Measurements from ENCODE around the gene TGFBI. TPM values are rescaled to one million over a fixed set of nuclear protein-coding genes. Genes with fewer than 3 reads are reported as not detected.

TGFBI gene
- total RNA-seq, 4 donors from 2014 or later = 7.3 to 63.5 (median 33.3) TPM

DNA sequence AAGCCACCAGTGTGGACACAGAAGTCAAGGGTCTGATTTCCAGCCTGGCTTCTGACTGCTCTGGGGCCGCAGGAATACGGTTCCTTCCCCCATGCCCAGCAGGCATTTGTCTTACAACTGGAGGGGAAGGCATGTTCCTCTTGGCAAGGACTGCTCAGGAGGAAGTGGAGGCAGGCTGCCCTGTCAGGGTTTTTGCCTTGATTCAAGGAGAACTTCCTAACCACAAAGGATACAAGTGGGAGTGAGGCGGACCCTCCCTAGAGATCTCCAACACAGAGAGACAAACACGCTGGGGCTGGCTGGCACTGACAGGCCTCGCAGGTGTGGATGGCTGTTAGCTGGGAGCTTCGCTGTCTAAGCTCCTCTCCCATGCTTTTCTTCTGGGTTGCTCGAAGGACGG, 19.1 kb downstream of the TGFBI start:
- Histone ChIP-seq H3K36me3 (peaks cover 0 to 30% (median 0%) of the 10 kb centered on the region in 3 donors), H3K4me1 (peaks cover 0 to 2% (median 0%) of the 10 kb centered on the region in 3 donors), H3K9me3 (no peaks in the 10 kb centered on the region), H3K27ac (peak overlapping the region in 1 of 4 donors; percentile 16), H3K27me3 (peaks cover 0 to 14% (median 0%) of the 10 kb centered on the region in 4 donors), H3K4me3 (no peak overlapping the region)
- no peak for DNase-seq
- 61 to 72% methylated on average over 4 to 6 of the region's 8 CpGs for WGBS, 2 donors
- intact Hi-C loops (cut with DNase I) = no loop called here
- TF ChIP-seq CTCF (IDR thresholded peaks at IDR 0.05) = no peak
- TF ChIP-seq POLR2A (IDR thresholded peaks at IDR 0.05) = no peak

GRCh38 chr5:136048966-136049365, 20.2 kb downstream of the TGFBI start:
- H3K4me3 ChIP-seq = no peak overlapping the region
- DNase-seq = no peak
- TF ChIP-seq CTCF (IDR thresholded peaks at IDR 0.05) (no peak), POLR2A (IDR thresholded peaks at IDR 0.05) (no peak)
- H3K27ac ChIP-seq = no peak overlapping the region
- intact Hi-C loops (cut with DNase I) = no loop called here
- H3K36me3 ChIP-seq = peaks cover 0 to 30% (median 0%) of the 10 kb centered on the region in 3 donors
- peaks cover 0 to 10% (median 0%) of the 10 kb centered on the region in 4 donors for H3K27me3 ChIP-seq
- no peaks in the 10 kb centered on the region for H3K9me3 ChIP-seq
- peaks cover 0 to 12% (median 5%) of the 10 kb centered on the region in 3 donors for H3K4me1 ChIP-seq
- WGBS, 2 donors = 91 to 96% methylated on average over 6 of the region's 6 CpGs

- DNase-seq = no peak
- Histone ChIP-seq H3K27ac (no peak overlapping the region), H3K4me3 (no peak overlapping the region), H3K36me3 (peaks cover 0 to 24% (median 0%) of the 10 kb centered on the region in 3 donors), H3K9me3 (no peaks in the 10 kb centered on the region), H3K4me1 (peaks cover 0 to 19% (median 5%) of the 10 kb centered on the region in 3 donors), H3K27me3 (no peaks in the 10 kb centered on the region)
- TF ChIP-seq CTCF (IDR thresholded peaks at IDR 0.05) = no peak
- TF ChIP-seq POLR2A (IDR thresholded peaks at IDR 0.05) = no peak
- intact Hi-C loops (cut with DNase I) = no loop called here
- 87 to 92% methylated on average over 7 to 9 of the region's 12 CpGs for WGBS, 2 donors
Observed at GRCh38 chr5:136051486-136052220, 22.9 kb downstream of the TGFBI start.

GRCh38 chr5:136052692-136053335, 24.0 kb downstream of the TGFBI start:
- intact Hi-C loops (cut with DNase I) = no loop called here
- Histone ChIP-seq H3K9me3 (no peaks in the 10 kb centered on the region), H3K27ac (peak overlapping the region in 2 of 4 donors; percentile 60 to 75), H3K27me3 (no peaks in the 10 kb centered on the region), H3K4me1 (peaks cover 4 to 30% (median 12%) of the 10 kb centered on the region in 3 donors), H3K4me3 (no peak overlapping the region), H3K36me3 (peaks cover 0 to 12% (median 0%) of the 10 kb centered on the region in 3 donors)
- WGBS, 2 donors = 80% methylated on average over 2 of the region's 13 CpGs; no CpG with 5 or more reads in 1 of the 2 donors
- TF ChIP-seq CTCF (IDR thresholded peaks at IDR 0.05) (no peak), POLR2A (IDR thresholded peaks at IDR 0.05) (no peak)
- no peak for DNase-seq

Data from esophagus squamous epithelium (tissue), 5 donors.